EH (cell line): Measurements from ENCODE around the gene SORCS2.

ENCODE experiments used
- DNase-seq: peaks from one replicate; pipeline ENCODE4 v3.0.0-alpha.2; 2015; ENCODE audit warnings: low read depth

The SORCS2 gene

DNA sequence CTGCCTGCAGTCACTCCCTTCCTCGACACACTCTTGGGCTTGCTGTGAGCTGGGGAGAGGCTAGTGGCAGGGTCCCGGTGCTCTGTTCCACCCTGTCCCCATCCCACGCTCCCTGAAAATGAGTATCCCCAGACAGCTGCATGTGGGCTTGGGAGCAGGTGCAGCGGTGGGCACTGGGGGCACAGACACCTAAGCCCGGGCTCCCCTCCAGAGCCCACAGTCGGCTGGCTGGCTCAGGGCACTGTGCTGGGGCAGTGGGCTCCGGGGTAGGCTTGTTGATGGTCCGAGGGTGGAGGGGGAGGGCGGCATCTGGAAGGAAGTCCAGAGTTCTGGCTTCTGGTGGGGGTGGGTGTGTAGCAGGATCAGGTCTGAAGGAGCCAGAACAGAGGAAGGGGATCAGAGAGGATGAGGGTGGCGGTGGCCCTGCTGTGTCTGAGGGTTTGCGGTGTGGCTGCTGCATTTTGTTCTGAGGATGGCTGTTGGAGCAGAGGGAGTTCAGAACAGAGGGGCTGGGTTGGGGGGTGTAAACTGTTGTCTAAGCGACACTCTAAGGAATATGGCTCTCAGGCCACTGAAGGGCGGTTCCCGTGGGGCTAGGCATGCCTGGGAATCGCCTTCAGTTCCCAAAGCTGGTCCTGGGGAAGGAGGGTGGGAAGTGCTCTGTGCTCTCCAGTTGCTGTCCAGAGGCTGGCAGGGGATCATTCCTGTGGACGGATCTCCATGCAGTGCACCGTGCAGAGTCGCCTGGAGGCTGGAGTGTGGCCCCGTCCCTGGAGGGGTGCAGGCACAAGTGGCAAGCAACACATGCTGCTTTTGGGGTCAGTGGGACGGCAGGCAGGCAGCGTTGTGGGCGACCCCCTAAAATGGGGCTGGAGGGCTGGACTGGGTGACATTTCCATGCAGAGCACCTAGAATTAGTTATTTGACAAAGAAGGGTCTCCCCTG lies 114.0 kb downstream of the SORCS2 start:
- no peak for DNase-seq

GRCh38 chr4:7306986-7307385 lies 114.6 kb downstream of the SORCS2 start:
- no peak for DNase-seq

GRCh38 chr4:7307394-7308099 lies 115.2 kb downstream of the SORCS2 start:
- DNase-seq: no peak

- no peak for DNase-seq
Measured at GRCh38 chr4:7309181-7309580, 116.8 kb downstream of the SORCS2 start.

- no peak for DNase-seq
Measured at GRCh38 chr4:7309636-7310390, 117.5 kb downstream of the SORCS2 start.

- DNase-seq: no peak
Measured at GRCh38 chr4:7310451-7310850, 118.1 kb downstream of the SORCS2 start.

GRCh38 chr4:7311205-7311604 lies 118.9 kb downstream of the SORCS2 start:
- DNase-seq: no peak

DNA sequence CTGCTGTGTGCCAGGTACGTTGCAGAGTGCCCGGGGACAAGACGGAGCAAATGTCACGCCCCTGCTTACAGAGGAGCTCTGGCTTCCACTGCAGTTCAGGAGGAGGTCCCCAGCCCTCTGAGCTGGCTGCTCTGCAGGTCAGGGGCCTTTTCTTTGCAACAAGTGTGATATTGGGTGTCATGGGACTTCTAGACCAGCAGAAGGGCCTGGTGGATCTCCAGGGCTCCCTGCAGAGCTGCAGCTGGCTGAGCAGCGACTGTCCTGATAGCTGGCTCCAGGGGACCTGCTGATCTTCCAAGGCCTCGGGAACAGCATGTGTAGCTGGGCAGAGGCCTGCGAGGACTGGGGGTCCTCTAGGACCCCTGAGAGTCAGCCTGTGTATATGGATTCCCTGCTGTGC lies 120.4 kb downstream of the SORCS2 start:
- no peak for DNase-seq

DNA sequence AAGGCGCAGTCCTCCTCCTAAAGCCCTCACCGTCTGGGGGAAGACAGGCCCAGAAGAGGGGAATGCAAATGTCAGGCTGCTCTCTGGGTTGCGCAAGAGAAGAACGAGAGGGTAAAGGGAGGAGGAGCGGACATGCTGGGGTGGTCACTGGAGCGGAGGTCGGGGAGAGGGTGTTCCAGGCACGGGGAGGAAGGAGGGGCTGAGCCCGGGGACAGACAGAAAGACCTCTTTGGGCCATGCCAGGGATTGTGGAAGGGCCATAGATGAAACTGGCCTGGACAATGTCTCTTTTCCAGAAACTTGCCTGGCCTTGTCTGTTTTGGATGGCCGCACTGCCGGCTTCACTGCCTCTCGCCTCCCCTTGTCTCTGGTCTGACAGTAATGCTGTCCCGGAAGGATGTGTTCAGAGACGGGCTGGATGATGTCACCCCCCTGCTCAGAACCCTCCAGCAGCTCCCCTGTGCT lies 121.0 kb downstream of the SORCS2 start:
- no peak for DNase-seq

- DNase-seq: no peak
Measured at GRCh38 chr4:7313991-7314390, 121.7 kb downstream of the SORCS2 start.

GRCh38 chr4:7315286-7315685 lies 122.9 kb downstream of the SORCS2 start:
- DNase-seq: no peak

DNA sequence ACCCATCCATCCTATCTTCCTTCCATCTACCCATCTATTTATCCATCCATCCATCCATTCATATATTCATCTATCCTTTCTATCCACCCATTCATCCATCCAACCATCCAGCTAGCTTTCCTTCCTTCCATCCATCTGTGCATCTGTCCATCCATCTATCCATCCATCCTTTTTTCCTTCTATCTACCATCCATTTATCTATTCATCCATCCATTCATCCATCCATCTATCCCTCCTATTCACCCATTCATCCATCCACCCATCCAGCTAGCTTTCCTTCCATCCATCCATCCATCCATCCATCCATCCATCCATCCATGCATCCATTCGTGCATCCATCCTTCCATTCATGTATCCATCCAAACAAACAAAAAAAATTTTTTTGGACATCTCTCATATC lies 123.6 kb downstream of the SORCS2 start:
- no peak for DNase-seq

- DNase-seq: no peak
Measured at GRCh38 chr4:7319024-7319423, 126.7 kb downstream of the SORCS2 start.

- no peak for DNase-seq
Measured at GRCh38 chr4:7320206-7320797, 128.0 kb downstream of the SORCS2 start.

DNA sequence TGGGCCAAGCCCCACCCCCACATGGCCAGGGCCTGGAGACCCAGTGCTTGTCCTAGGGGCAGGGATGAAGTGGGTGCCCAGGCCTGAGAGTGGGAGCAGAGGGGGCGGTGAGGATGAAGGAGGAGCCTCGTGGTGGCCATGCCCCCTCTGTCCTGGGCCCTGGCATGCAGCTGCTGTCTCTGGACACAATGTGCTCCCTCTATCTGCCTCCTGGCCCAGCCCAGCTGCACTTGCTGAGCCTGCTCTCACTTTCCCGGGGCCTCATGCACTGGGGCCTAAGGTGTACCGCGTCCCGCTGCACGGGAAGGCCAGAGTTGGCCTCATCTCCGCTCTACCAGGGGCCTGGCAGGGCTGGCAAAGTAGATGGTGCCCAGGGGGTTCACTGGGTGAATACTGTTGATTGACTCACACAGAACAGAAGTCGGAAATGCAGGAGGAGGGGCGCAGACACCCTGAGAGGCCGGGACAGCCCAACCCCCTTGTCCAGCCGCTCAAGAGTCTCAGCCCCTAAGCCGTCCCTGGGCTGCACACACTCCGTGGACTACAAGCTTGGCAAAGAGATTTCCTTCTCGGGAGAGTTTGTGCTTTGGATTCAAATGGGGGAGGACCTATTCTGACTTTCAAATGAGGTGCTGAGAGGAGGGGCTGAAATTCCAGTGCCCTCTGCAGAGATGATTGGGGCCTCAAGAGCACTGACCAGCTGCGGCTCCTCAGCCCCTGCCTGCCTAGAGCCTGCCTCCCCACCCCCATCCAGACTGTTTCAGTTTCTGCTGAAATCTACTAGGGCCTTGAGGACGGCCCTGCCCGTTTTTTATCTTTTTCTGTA lies 130.0 kb downstream of the SORCS2 start:
- no peak for DNase-seq

GRCh38 chr4:7323461-7323871 lies 131.1 kb downstream of the SORCS2 start:
- no peak for DNase-seq

GRCh38 chr4:7323872-7324650 lies 131.7 kb downstream of the SORCS2 start:
- no peak for DNase-seq

DNA sequence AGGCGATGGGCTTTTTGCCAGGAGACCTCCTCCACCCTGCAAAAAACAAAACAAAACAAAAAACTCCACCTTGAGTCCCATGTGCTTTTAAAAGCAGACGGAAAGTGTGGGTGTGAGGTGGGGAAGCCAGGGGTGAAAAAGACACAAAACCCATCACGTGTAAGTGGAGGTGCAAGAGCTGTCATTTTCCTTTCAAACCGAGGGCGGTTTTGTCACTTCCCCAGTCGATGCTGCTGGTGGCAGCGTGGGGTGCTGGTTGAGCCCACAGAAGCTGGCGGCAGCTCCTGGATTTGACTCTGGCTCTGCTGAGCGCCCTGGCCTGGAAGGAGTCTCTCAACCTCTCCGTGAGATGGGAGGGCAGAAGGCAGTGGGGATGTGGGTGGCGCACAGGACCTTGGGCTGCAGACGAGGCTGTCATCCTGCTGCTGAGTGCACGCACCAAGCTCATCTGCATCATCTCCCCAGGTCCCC lies 132.3 kb downstream of the SORCS2 start:
- DNase-seq: no peak

DNA sequence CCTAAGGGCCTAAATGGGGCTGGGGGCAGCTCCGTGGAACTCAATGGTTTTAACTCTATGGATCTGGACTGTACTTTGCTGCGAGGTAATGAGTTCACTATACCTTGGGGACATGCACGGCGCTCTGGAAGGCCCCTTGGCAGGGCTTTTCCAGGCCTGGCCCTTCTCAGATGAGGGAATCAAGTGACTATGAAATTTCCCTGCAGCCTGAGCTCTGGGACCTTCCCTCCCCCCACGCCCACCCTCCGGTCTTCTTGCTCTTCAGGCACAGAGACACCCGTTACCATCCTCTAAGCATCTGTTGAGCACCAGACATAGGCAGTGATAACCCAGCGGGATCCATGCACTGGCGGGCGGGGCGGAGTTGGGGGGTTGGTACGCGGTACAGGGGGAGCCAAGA lies 133.2 kb downstream of the SORCS2 start:
- DNase-seq: no peak

DNA sequence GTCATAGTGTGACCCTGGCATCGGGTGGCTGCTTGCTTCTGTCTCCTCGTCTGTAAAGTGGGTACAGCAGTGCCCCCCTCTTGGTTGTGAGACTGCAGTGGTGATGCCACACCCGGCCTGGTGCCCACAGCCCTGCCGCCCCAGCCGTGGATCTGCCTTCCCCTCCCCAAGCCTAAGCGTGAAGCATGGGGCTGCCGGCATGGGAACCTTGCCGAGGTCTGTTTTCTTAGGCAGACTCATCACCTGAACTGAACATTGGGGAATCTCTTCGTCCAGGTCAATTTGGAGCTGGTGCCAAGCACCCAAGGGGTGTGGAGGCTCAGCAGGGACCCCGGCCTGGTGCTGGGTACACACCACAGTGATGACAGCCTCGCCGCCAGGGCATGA lies 134.0 kb downstream of the SORCS2 start:
- no peak for DNase-seq
